Adrenal gland (tissue), 5 donors: ENCODE measurements around the gene FBLIM1.

Experiments
- POLR2A ChIP-seq, 2 donors: fragments of 450-650 bp; IDR thresholded peaks; one replicate each; pipeline ENCODE4 v1.6.1; 2017; ENCODE audit warnings: antibody characterized with exemption in 2 of 2, mild to moderate bottlenecking in 2 of 2, moderate library complexity in 1 of 2
- TF ChIP-seq, protein P1 (sequence below), 6 experiments: fragments of 450-650 bp in 4 of 6; fragments of 200-600 bp in 2 of 6; sonication (generic) in 1 of 6; IDR thresholded peaks; 1 replicate in 5 of 6; 2 replicates in 1 of 6; pipeline versions ENCODE4 v1.5.1 to v1.8.0; 2016 to 2021; ENCODE audit warnings: antibody characterized with exemption in 6 of 6, mild to moderate bottlenecking in 2 of 6, moderate library complexity in 1 of 6
- donor health status: DM: no; HTN: no; CAD: no.

- TF ChIP-seq, protein P1, sequence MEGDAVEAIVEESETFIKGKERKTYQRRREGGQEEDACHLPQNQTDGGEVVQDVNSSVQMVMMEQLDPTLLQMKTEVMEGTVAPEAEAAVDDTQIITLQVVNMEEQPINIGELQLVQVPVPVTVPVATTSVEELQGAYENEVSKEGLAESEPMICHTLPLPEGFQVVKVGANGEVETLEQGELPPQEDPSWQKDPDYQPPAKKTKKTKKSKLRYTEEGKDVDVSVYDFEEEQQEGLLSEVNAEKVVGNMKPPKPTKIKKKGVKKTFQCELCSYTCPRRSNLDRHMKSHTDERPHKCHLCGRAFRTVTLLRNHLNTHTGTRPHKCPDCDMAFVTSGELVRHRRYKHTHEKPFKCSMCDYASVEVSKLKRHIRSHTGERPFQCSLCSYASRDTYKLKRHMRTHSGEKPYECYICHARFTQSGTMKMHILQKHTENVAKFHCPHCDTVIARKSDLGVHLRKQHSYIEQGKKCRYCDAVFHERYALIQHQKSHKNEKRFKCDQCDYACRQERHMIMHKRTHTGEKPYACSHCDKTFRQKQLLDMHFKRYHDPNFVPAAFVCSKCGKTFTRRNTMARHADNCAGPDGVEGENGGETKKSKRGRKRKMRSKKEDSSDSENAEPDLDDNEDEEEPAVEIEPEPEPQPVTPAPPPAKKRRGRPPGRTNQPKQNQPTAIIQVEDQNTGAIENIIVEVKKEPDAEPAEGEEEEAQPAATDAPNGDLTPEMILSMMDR (IDR thresholded peaks at IDR 0.05) = no peak
- no peak for TF ChIP-seq POLR2A (IDR thresholded peaks at IDR 0.05)
These were observed 74.6 kb downstream of the FBLIM1 start for GRCh38 chr1:15833069-15833679.
